CD4-positive, alpha-beta T cell treated with Interleukin-12 subunit alpha and Interleukin-12 subunit beta, for 1 hour (primary cell): ENCODE measurements around the gene ESRRB.

Experiments
- DNase-seq: peaks from one replicate; pipeline ENCODE4 v3.0.0-alpha.2; 2020

The ESRRB gene

DNA sequence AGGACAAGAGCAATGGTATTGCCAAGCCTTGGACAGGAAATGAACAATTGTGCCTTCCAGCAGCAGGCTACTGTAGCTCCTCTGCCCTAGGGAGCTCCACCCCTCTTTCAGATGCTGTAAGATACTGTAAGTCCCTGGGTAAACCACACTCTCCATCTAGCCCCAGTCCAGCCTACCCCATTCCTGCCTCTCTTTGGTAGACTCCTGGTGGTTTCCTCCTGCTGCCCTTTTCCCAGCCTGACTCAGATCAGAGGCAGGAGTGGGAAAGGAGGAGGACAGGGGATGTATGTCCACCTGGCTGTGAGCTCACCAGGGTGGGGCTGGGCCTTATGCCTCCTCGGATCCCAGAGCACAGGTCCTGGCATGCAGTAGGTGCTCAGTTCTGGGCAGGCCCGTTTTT lies 174.6 kb downstream of the ESRRB start:
- DNase-seq, result no peak

DNA sequence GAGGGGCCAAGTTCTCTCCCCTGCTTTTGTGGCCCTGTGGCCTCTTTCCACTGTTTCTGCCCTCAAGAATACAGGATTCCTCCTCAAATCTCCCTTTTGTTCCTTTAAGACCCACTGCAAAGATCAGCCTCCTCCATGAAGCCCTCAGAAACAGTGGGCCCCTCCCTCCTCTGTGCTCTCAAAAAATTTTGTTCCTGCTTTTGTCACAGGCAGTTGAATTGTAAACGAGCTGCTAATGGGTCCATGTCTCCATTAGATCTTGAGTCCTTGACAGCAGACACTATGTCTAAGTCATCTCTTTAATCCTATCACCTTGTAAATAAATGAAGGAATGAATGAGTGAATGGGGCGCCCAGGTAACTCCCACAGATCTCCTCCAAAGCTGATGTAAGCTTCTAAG lies 175.2 kb downstream of the ESRRB start:
- DNase-seq, result no peak
